ENCODE measurements around the gene MAP2. TPM values are rescaled to one million over a fixed set of nuclear protein-coding genes. Genes with fewer than 3 reads are reported as not detected.

Gene MAP2
- total RNA-seq, 2 experiments from 2014 or later = 0.16 to 0.20 TPM

DNA sequence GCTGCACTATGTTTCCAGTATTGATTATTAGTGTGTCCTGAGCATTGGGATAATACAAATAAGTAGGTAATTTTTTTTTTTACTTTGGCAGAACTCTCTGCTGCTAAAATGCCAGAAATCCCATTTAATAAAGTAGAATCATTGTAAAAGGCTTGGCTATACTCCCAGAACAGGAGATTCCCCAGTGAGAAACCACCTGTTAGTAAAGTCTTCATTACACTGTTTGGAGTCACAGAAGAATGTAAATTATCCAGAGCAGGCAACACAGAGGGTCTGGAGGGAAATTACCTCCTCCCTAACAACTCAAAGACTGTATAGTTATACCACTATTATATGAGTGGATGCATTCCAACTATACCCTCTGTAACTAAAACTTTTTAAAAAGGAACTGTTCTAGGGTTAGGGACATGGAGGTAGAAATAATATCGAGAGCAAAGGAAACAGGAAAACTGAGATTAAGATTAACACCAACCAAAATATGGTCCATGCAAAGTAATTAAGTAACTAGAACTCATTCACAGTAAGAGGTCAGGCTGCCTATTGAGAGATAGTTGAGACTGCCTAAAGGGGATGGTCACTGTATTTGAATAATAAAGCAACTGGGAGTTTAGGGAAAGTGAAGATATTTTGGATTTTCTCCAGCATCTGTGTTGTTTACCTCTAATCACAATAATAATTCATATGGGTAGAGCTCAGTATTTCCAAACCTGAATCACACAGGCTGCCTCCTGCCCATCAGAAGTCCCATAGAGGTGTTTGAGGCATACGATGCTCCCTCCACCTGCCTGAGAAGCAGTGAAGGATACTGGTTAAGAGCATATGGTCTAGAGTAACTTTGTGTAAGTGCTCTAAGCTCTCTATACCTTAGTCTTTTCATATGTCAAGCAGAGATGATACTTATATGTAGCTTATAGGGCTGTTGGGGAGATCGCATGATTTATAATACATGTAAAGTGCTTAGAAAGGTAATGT, 34.4 kb downstream of the MAP2 start:
- Mint-ChIP-seq H3K27ac (no peak overlapping the region), H3K9me3 (no peaks in the 10 kb centered on the region), H3K4me1 (ENCODE audit: low read depth) (no peaks in the 10 kb centered on the region), H3K27me3 (peaks cover under 1% of the 10 kb centered on the region), H3K36me3 (ENCODE audit: low read depth) (no peaks in the 10 kb centered on the region), H3K4me3 (no peak overlapping the region)
- no peak overlapping the region for H3K27ac ChIP-seq (ENCODE audit: low read depth in 1 of 2, low read length in 2 of 2)
- ChIA-PET POLR2A (no interaction called here), CTCF (no interaction called here)
- H3K36me3 ChIP-seq (ENCODE audit: insufficient read depth, low read length) = no peaks in the 10 kb centered on the region
- intact Hi-C loops (cut with DNase I, micrococcal nuclease) = no loop called here
- ATAC-seq (ENCODE audit: poor library complexity) (no peak), DNase-seq (no peak)
- no peaks in the 10 kb centered on the region for H3K4me1 ChIP-seq (ENCODE audit: insufficient read depth, low read length)
- no peak overlapping the region for H3K4me3 ChIP-seq (ENCODE audit: low read length)
- no peaks in the 10 kb centered on the region for H3K9me3 ChIP-seq (ENCODE audit: control insufficient read depth in 1 of 2, insufficient read depth in 1 of 2, low read length in 2 of 2)
- no peaks in the 10 kb centered on the region for H3K27me3 ChIP-seq (ENCODE audit: control insufficient read depth in 1 of 2, insufficient read depth in 2 of 2, low read length in 2 of 2)
- TF ChIP-seq, protein P1, sequence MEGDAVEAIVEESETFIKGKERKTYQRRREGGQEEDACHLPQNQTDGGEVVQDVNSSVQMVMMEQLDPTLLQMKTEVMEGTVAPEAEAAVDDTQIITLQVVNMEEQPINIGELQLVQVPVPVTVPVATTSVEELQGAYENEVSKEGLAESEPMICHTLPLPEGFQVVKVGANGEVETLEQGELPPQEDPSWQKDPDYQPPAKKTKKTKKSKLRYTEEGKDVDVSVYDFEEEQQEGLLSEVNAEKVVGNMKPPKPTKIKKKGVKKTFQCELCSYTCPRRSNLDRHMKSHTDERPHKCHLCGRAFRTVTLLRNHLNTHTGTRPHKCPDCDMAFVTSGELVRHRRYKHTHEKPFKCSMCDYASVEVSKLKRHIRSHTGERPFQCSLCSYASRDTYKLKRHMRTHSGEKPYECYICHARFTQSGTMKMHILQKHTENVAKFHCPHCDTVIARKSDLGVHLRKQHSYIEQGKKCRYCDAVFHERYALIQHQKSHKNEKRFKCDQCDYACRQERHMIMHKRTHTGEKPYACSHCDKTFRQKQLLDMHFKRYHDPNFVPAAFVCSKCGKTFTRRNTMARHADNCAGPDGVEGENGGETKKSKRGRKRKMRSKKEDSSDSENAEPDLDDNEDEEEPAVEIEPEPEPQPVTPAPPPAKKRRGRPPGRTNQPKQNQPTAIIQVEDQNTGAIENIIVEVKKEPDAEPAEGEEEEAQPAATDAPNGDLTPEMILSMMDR (IDR thresholded peaks at IDR 0.05) = no peak

- Histone ChIP-seq H3K36me3 (ENCODE audit: insufficient read depth, low read length) (no peaks in the 10 kb centered on the region), H3K9me3 (ENCODE audit: control insufficient read depth in 1 of 2, insufficient read depth in 1 of 2, low read length in 2 of 2) (no peaks in the 10 kb centered on the region), H3K27ac (ENCODE audit: low read depth in 1 of 2, low read length in 2 of 2) (no peak overlapping the region), H3K27me3 (ENCODE audit: control insufficient read depth in 1 of 2, insufficient read depth in 2 of 2, low read length in 2 of 2) (no peaks in the 10 kb centered on the region), H3K4me3 (ENCODE audit: low read length) (no peak overlapping the region), H3K4me1 (ENCODE audit: insufficient read depth, low read length) (no peaks in the 10 kb centered on the region)
- no peaks in the 10 kb centered on the region for H3K36me3 Mint-ChIP-seq (ENCODE audit: low read depth)
- no peak overlapping the region for H3K27ac Mint-ChIP-seq
- no peak overlapping the region for H3K4me3 Mint-ChIP-seq
- no peaks in the 10 kb centered on the region for H3K27me3 Mint-ChIP-seq
- H3K4me1 Mint-ChIP-seq (ENCODE audit: low read depth) = no peaks in the 10 kb centered on the region
- POLR2A ChIA-PET = no interaction called here
- DNase-seq (no peak), ATAC-seq (ENCODE audit: poor library complexity) (no peak)
- CTCF ChIA-PET = no interaction called here
- TF ChIP-seq, protein P1 (IDR thresholded peaks at IDR 0.05) = no peak
- H3K9me3 Mint-ChIP-seq = no peaks in the 10 kb centered on the region
- intact Hi-C loops (cut with DNase I, micrococcal nuclease) = no loop called here
These were observed 35.5 kb downstream of the MAP2 start for GRCh38 chr2:209459359-209459758.

DNA sequence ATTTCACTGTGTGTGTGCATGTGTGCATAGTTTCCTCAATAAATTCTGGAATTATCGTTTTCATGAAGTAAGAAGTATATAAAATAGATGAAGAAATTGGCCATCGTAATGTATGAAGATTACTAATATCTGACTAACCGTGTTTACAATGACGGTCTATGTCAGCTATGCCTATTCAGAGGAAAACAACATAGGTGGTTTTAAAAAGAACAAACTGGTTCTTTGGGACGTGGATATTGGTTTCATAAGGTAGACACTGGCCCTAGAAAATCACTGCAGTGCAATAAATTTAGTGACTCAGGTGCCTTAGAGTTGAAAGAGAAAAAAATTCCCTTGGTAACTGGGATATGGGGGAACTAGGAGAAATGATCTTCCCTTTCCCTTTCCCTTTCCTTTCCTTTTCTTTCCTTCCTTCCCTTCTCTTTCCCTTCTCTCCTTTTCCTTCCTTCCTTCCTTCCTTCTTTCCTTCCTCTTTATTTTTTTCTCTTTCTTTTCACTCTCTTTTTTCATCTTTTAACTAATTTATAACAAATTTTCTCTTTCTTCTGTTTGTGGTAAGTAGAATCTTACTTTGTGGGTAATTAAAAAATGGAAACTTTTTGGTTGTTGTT, 36.4 kb downstream of the MAP2 start:
- H3K9me3 Mint-ChIP-seq = no peaks in the 10 kb centered on the region
- TF ChIP-seq, protein P1 (IDR thresholded peaks at IDR 0.05) = no peak
- POLR2A ChIA-PET = no interaction called here

More for the DNA sequence above, 36.4 kb downstream of the MAP2 start:
- Histone ChIP-seq H3K27ac (ENCODE audit: low read depth in 1 of 2, low read length in 2 of 2) (no peak overlapping the region), H3K27me3 (ENCODE audit: control insufficient read depth in 1 of 2, insufficient read depth in 2 of 2, low read length in 2 of 2) (no peaks in the 10 kb centered on the region), H3K4me1 (ENCODE audit: insufficient read depth, low read length) (no peaks in the 10 kb centered on the region), H3K4me3 (ENCODE audit: low read length) (no peak overlapping the region), H3K9me3 (ENCODE audit: control insufficient read depth in 1 of 2, insufficient read depth in 1 of 2, low read length in 2 of 2) (no peaks in the 10 kb centered on the region), H3K36me3 (ENCODE audit: insufficient read depth, low read length) (no peaks in the 10 kb centered on the region)
- Mint-ChIP-seq H3K4me1 (ENCODE audit: low read depth) (no peaks in the 10 kb centered on the region), H3K36me3 (ENCODE audit: low read depth) (no peaks in the 10 kb centered on the region), H3K27ac (no peak overlapping the region), H3K4me3 (no peak overlapping the region), H3K27me3 (no peaks in the 10 kb centered on the region)
- DNase-seq = no peak
- intact Hi-C loops (cut with DNase I, micrococcal nuclease) = no loop called here
- CTCF ChIA-PET = no interaction called here
- no peak for ATAC-seq (ENCODE audit: poor library complexity)

All from CD4-positive, alpha-beta T cell (primary cell).